Stimulated activated CD4-positive, alpha-beta T cell treated with anti-CD3 and anti-CD28 coated beads, Interleukin-12 subunit alpha, Interleukin-12 subunit beta, amount 100 ng/mL, for 24 hours (primary cell): Measurements from ENCODE around the gene CIAPIN1.
A peak's percentile ranks its signal among the peaks of the same experiment; 100 is the strongest.

ENCODE experiments used
- DNase-seq, 2 experiments: peaks; one replicate each; pipeline ENCODE4 v3.0.0-alpha.2; 2020; ENCODE audit warnings: low read depth in 2 of 2

Gene CIAPIN1

DNA sequence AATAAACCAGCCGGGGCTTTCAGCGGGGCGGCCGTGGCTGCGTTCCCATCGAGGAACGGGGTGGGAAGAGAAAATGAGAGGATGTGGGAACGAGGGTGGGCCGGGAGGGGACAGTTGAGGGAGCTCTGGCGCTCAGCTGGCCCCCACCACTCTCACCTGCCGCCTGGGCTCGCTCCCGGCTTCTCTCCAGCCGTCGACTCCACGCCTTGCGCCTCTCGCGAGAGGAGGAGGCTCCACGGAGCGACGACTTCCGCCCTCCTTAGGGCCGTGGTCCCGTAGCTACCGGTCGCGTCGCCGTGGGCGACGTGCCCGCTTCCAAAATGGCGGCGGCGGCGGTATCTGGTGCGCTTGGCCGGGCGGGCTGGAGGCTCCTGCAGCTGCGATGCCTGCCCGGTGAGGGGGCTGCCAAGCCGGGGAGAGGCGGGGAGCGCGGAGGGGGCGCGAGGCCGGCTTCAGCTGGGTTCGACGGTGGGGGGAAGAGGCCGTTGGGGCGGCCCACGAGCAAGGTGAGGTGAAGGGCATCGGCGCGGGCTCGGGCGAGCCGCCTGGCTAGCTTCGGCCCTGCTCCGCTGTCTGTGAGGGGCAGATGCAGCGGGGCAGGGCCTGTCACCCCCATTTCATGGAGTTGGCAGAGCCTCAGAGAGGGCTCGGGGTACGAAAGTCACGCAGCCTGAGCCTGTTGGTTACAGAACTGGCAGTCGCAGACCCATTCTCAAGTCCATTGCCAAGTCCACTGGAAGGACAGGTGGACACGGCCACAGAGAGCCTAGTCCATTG lies at the start of gene CIAPIN1, which contains the start of gene COQ9:
Gene CIAPIN1, minus strand, starts transcription at position 200 of the 777 bp plus-strand sequence. CDS start 6,457 bp downstream, outside the sequence.
Gene COQ9, plus strand, starts transcription at position 294 of the 777 bp plus-strand sequence. Its CDS starts 27 bp downstream, at position 321.
- DNase-seq: peak; percentile 82 to 86

DNA sequence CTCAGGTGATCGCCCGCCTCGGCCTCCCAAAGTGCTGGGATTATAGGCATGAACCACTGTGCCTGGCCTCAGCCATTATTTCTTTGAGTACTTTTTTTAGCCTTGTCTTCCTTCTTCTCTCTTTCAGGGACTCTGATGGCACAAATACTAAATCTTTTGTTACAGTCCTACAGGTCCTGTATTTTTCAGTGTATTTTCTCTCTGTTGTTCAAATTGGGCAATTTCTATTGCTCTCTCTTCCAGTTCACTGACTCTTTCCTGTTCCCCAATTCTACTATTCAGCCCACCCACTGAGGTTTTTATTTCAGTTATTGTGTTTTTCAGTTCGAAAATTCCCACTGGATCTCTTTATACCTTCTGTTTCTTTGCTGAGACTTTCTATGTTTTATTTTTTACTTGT lies 46.6 kb upstream of the CIAPIN1 start:
- DNase-seq: no peak

DNA sequence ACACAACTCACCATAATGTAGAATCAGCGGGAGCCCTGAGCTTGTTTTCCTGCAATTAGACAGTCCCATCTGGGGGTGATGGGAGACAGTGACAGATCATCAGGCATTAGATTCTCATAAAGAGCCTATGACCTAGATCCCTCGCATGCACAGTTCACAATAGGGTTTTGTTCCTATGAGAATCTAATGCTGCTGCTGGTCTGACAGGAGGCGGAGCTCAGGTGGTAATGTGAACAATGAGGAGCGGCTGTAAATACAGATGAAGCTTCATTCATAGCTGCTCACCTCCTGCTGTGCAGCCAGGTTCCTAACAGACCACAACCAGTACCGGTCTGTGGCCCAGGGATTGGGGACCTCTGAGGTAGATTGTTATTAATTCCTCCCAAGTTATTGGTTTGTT lies 42.0 kb upstream of the CIAPIN1 start:
- DNase-seq: no peak

DNA sequence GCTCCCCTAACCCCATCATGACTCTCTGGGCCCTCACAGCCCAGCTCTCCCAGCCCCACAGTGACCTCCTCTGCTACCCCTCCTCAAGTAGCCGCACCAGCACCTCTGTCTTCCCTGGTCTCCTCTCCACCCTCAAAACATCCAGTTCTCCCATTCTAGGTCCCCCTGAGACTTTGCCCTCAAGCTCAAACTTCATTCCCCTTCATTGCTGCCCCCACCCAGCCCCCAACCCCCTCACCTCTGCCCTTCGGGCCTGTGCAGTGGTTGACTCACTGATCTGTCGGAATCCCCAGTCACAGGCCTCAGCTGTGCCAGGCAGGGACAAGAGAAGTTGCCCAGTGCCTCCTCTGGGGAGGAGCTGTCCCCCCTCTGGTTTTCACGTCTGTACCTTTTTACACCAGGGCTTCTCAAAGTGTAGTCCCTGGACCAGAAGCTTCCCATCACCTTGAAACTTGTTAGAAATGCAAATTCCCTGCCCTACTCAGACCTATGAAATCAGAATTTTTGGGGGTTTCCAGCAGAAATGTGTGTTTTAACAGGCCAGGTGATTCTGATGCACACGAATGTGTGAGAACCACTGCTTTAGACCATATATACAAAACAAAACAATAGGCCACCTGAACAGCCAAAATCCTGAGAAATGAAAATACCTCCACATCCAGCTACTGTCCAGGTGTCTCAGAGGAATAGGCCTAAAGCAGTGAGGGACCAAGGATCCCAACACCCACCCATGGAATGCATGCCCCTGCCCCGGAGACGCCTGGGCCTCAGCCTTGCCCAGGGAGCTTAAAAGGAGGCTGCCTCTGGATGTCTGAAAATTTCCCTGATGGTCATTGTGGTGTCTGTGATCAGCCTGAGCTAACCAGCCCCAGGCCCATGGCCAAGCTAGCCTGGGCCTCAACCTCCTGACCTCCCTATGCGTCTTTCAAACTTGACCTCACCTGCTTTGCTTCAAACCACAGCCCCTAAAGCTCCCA lies 40.0 kb upstream of the CIAPIN1 start:
- DNase-seq: no peak

DNA sequence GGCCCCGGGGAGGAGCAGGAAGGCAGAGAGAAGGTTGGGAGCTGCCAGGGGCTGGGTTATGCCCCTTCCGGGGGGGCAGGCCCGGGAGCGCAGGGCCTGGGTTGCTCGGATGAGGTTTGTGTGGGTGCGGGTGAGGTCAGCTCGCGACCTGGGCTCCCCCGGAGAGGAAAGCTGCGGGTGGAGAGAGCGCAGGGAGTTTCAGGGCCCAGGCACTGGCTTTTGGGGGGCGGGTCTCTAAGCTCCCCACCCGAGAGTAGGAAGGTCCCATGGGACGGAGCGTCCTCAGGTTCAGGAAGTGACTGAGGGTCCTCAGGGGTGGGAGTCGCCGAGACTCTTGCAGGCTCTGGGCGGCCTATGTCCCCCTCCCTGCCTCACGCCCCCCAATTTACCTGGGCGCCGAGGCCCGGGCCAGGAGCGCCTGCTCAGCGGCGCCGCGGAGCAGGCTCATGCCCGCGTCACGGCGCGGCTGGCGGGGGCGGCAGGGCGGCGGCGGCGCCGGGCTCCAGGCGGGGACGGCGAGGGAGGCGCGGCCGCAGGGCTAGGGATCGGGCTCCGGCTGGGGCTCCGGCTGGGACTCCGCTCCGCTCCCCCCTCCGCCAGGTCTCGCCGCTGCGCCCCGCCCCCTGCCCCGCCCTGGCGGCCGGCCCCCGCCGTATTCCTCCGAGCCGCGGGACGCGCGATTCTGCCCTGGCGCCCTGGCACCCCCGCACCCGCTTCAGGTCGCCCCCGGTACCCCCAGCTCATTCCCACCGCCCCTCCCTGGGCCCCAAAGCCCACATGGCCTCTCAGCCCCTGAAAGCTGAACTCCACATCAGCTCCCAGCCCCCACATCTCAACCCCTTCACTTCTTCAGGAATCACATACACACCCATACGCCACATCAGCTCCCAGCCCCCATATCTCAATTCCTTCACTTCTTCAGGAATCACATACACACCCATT lies 39.0 kb upstream of the CIAPIN1 start, which contains the start of gene DOK4:
Gene DOK4, minus strand, starts transcription at position 578 of the 942 bp plus-strand sequence. CDS start 6,986 bp downstream, outside the sequence.
- DNase-seq: peak; percentile 60 to 82

DNA sequence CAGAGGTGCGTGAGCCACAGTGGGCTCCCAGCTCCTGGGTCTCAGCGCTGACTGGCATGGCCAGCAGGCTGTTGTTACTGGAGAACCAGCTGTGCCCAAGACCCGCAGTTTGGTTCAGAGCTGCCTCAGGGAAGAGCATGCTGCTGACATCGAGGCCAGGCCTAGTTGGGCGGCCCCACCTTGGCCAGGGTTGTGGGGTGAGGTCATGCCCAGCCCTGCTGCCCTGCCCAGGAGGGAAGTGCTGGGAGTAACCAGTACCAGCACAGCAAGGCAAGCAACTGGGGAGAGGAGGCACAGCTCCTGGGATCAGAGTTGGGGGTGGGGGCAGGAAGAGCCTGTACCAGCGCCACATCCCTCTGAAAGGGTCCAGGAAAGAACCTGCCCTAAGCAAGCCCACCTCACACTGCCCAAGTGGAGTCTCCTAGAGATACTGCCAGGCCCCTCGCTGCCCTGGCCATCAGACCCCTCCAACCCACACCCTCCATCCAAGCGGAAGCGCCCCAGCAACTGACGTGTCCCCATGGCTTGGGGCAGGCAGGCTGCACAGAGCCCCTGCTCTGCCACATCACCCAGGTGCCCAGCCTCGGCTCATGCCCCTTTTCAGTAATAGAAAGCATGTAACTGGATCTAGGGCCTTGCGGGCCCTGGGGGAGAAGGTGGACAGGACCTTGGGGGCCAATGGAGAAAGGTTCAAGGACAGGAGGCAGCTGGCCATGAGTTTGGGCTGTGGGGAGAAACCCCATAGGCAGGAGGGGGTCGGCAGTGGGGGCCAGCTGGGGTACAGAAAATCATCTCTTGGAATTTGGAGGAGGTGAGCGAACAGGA lies 38.1 kb upstream of the CIAPIN1 start:
- no peak for DNase-seq

DNA sequence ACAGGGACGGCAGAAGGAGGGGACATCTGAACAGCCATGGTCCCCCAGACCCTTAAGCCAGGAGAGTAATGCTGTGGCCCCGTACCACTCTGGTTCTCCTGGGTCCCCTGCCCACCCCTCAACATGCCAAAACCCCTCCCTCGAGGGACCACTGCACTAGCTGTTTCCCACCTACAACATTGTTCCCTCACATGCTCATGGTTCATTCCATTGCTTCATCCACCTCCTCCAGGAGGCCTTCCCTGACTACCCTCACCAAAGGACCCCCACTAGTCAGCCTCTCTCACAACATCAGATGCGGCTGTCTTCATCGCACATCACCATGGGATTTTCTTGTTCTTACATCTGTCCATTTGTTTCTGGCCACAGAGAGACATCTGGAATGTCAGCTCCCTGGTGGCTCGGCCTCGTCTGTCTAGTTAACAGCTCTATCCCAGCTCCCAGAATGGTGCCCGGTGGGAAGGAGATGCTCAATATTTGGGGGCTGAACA lies 37.4 kb upstream of the CIAPIN1 start:
- no peak for DNase-seq

DNA sequence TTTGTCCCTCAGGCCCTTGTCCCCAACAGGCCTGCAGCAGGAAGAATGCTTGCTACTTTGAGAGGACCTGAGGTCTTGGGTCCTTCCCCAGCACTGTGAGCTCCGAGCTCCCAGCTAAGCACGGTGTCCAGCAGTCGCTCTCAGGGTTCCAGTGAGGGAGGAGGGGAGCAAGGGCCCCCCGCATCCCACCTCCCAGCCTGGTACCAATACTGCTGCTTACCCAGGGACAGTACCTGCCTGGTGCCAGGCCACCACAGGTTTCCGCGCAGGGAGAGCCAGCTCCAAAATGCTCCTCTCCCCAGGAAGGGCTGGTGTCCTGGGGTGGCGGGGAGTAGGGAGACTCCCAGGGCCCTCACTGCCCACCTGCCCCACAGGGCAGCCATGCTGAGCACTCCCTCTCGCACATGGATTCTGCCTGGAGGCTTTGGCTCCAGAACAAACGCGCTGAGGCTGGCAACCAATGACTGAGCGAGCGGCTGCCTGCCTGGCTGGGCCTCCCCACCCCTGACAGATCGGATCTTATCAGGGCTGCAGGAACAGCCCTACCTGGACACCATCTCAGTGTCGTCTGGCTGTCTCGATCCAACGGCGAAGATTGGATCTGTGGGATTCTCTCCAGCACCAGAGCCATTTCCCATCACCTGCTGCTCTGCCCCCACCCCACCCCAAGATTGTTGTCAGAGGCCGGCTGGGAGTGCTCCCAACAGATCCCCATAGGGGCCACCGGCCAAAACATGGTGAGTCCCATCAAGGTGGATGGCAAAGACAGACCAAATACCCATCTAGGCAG lies 36.7 kb upstream of the CIAPIN1 start:
- DNase-seq: no peak

DNA sequence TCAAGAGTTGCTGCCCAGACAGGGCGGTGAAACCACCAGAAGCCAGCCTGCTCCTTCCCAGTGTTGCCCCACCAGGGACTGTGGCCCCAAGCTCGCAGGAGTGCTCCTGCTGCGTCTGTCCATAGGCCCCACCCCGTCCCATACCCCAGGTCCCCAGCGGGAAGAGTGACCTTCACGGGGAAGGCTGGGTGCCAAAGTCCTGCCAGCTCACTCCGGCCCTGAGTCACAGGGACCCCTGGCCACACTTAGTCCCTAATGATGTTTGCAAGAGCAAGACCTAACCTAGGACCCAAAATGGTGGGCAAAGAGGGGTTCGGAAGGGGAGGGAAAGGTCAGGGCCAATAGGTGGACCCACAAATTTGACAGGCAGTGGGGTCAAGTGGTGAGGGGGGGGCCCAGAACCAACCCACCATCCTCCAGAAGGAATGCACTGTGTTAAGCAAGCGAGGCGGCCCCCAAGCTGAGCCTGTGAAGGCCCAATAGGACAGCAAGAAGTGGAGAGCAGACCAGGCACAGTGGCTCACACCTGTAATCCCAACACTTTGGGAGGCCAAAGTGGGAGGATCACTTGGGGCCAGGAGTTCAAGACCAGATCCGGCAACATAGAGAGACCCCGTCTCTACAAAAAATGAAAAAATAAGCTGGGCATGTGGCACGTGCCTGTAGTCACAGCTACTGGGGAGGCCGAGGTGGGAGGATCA lies 35.8 kb upstream of the CIAPIN1 start:
- DNase-seq: no peak

DNA sequence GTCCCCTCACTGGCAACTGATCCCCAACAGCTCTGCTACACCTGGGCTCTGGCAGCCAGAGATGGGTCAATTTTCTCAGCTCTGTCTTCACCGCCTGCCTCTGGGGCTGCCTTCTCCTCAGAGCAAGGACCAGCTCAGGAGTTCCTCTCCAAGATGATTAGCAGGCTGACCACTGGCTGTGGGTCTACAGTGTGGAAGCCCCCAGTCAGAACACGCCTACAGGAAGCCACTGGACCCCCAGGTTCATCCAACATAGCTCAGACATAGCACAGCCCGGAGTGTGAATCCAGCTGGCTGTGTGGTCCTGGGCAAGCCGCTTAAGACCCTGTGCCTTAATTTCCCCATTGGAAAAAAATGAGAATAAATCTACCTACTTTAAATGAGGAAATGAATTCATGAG lies 34.2 kb upstream of the CIAPIN1 start:
- DNase-seq: no peak

DNA sequence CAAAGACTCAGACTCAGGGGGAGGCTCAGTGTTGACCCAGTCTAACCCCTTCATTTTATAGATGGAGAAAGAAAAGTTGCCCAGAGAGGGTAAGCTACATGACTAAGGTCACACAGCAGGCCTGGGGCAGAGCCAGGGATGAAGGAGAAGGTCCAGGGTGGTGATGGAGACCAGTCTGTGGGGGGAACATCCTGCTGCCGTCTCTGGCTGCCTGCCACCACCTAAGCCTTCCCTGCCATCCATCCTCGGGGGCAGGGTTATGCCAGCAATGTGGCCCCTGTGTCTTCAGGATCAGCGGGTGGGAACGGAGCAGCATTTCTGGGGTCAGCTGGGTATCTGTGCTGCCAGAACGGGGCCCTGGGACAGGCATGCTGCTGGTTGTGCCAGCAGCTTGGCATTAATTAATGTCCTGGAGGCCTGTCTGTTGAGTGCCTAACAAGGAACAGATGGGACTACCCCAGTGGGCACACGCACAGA lies 33.6 kb upstream of the CIAPIN1 start:
- DNase-seq: no peak

DNA sequence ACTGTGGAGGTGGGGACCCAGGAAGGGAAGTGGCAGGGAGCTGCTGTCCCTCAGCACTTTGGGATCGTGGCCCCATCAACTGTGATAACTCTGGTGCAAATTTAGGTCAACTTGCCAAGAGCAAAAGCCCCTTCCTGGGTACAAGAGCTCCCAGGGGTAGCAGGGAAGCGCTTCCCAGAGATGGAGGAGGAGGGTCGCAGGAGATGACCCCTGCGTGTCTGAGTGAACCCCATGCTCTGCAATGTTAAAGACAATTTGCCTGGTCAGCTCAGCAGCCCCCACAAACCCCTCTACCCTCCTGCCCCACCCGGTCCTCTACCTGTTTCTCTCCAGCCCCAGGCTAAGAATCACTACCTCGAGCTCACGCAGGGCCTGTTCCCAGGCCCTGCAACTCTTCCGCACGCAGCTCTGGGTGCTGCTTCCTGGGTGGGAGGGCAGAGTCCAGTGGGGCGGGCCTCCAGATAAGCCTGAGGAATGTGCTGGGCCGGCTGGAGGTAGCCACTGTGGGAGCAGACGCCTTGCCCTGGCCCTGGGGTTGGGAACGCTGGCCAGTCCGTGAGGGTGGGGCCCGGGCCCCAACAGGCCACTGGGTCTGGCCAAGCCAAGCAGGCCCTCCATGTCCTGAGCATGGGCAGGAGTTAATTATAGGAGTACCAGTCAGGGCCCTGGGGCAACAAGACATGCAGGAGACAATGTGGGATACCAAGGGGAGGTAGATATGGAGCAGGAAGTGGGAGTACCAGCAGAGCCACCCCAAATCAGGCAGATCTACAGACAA lies 33.0 kb upstream of the CIAPIN1 start:
- no peak for DNase-seq

DNA sequence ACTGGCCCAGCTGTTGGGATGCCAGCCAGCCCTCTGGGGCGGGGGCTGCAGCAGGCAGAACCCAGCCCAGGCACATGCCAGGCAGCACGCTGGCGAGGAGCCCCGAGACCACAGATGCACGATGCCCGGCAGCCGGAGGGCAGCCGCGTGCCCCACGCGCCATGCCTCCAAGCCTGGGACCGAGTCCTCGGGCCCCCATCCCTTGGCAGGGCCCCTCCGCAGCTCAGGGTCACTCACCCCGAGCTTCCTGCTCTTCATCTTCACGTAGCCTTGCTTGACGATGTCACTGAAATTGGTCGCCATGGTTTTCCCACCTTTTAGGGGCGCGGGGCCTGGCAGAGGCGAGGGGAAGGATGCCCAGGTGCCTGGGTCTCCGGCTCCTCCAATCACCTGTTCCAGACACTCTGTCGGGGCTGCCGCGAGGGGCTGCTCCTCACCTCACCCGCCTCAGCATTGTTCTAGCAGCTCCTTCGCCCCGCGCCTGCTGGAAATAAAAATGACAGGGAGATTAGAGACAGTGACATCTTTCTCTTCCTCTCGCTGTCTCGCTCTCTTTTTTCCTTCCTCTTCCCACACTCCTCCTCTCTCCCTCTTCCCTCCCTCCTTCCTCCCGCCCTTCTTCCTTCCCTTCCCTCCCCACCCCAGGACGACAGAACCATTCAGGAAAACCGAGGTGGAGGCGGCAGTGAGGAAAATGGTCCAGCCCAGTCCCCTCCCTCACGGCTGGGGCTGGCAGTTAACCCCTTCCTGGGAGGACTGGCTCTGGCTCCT lies 32.2 kb upstream of the CIAPIN1 start:
- no peak for DNase-seq

DNA sequence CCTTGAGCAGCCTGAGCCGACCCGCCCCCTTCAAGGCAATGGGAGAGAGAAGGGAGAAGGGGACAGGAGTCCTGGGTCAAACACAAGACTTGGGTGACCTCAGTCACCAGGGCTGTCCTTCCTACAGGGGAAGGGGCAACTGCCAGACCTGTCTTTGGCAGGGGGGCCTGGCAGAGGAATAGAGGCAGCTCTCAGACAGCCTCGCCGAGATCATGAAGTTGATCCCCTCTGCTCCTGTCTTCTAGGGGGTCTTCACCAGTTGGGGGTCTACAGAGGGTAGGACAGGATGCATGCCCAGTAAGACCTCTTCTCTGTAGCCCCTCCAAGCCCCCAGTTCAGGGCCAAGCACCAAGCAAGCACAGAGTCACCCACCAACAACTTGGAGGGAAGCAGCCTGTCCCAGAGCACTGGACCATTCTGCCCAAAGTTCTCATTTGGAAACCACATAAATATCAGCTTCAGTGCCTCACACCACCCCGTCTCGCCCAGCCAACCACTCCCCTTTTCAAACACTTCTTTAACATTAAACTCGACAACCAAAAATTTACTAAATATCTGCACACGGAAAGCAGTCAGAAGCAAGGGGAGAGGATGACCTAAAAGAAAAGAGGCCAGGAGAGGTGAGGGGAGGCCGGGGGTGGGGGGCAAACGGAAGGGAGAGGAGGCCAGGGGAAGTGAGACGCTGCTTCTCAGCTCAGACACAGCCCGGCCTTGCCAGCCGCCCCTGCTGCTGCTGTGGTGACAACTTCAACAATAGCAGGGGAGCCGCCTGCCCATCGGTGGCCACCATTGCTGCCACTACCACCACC lies 31.4 kb upstream of the CIAPIN1 start:
- DNase-seq: no peak

DNA sequence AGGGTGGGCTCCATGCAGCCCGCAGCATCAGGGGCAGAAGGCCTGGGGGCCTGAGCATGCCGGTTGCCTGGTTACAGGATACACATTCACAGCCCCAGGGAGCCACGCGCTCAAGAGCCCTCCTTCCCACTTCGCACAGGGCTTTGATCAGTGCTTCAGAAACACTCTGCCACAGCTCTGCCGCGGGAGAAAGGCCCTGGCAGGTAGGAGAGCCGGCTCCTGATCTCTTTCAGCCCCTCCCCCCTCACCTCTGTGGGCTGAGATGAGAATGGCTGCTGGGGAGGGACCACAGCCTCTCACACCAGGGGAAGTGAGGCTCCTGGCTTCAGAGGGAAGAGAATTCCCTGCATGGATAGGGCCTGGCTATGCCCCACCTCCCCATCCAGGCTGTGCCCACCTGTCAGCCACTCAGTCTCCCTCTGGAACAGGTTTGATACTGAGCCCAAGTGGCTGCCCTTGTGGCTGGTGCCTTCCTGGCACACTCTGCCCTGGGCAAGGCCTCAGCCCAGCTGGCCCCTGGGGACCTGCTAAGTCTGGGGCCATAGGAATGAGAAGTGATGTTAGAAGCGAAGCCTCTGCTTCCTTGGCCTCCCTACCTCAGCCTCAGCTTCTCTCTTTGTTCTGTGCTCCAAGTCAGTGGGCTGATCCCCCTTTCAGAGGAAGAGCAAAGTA lies 30.5 kb upstream of the CIAPIN1 start:
- no peak for DNase-seq
